Measurements from ENCODE around the gene ELOB. TPM values are rescaled to one million over a fixed set of nuclear protein-coding genes. Genes with fewer than 3 reads are reported as not detected.

ELOB gene
- total RNA-seq, 1 donor from 2014 or later = 336 TPM

- no peak for DNase-seq (ENCODE audit: low read depth, low spot score)
Measured at GRCh38 chr16:2749476-2749875, 27.6 kb downstream of the ELOB start.

GRCh38 chr16:2748757-2749455, 28.2 kb downstream of the ELOB start:
- no peak for DNase-seq (ENCODE audit: low read depth, low spot score)

DNA sequence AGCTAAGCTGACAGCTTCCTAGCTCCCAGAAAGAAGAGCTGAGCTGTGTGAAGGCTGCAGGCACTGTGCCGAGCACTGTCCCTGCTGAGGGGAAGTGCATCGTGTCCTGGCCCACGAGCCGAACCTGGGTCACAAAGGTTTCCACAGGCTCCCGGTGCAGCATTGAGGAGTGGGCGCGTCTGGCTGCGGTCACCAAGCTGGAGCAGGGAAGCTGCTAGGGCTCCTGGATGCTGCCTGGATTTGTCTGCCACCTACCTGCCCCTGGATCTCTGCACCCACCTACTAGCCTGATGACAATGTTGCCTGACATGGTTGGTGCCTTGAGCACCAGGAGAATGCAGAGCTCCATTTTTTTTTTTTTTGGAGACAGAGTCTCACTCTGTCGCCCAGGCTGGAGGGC, 31.1 kb downstream of the ELOB start:
- no peak for DNase-seq (ENCODE audit: low read depth, low spot score)

GRCh38 chr16:2745116-2745890, 31.8 kb downstream of the ELOB start:
- no peak for DNase-seq (ENCODE audit: low read depth, low spot score)

- no peak for DNase-seq (ENCODE audit: low read depth, low spot score)
Measured at GRCh38 chr16:2744711-2745110, 32.4 kb downstream of the ELOB start.

- DNase-seq (ENCODE audit: low read depth, low spot score) = no peak
Measured at GRCh38 chr16:2743007-2743810, 33.9 kb downstream of the ELOB start.

GRCh38 chr16:2742323-2743006, 34.6 kb downstream of the ELOB start:
- no peak for DNase-seq (ENCODE audit: low read depth, low spot score)

GRCh38 chr16:2741168-2741567, 35.9 kb downstream of the ELOB start:
- no peak for DNase-seq (ENCODE audit: low read depth, low spot score)

GRCh38 chr16:2740476-2740875, 36.6 kb downstream of the ELOB start:
- no peak for DNase-seq (ENCODE audit: low read depth, low spot score)

DNA sequence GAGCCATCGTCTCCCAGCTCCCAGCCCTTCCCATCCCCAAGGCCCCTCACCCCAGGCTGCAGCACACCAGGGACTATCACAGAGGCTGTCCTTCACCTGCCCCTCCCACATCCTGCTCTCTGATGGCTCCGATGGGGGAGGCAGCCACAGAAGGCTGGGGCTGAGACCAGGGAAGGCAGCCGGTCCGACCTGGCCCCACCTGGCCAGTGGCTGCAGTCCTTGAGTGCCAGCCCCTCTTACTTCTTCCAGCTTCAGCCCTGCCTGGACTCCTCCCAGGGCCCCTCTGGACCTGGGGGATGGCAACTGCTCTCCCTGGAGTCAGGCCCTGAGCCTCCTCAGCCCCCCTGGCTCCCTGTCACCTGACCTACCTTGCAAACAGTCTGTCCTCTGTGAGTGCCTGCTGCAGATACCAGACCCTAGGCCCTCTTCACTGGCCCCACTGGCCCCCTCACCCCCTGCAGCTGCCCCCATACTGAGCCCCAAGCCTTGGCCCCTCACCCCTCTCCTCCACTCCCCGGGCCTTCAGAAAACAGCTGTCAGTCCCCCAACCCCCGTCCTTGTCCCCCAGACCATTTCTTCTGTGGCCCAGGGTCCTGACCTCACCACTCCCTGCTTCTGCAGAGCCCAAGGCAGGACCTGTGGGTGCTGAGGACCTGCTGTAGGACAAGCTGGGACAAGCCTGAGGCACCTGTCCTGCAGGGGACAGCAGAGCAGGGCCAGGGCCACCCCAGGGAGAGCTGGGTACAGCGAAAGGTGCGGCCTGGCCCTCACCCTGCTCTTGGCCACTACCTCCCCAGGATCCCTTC, 37.3 kb downstream of the ELOB start:
- no peak for DNase-seq (ENCODE audit: low read depth, low spot score)

DNA sequence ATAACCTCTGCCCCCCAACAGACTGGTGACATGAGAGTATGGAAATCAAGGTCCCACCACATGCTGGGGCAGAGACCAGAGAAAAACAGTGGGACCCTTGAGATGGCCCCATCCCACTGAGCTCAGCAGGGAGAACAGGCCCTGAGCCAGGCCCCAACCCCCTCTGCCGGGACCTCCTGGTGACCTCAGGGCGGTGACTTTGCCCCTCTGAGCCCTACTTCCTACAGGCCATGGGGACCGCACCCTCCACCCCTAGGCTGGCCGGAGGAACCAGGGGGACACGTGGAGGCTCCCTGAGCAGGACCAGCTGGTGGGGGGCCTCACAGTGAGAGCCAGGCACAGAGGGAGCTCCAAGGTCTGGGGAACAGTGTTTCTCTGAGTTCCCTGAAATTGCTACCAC, 38.5 kb downstream of the ELOB start:
- no peak for DNase-seq (ENCODE audit: low read depth, low spot score)

GRCh38 chr16:2737895-2738418, 39.1 kb downstream of the ELOB start:
- DNase-seq (ENCODE audit: low read depth, low spot score) = no peak

DNA sequence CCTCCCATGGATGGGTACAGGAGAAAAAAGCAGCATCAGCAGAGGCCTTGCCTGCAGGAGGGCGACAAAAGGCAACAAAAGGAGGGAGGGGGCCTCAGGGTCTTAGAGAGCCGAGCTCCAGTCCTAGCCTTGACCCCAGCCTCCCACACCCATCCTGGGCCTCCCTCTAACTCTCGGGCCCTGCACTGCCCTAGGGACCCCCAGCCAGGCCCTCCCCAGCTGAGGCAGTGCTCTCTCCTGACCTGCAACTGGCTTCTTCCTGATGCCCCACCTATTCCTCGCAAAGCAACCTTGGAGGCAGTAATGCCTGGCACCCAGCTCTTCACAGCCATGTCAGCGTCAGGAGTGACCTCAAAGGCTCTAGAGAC, 39.9 kb downstream of the ELOB start:
- no peak for DNase-seq (ENCODE audit: low read depth, low spot score)

GRCh38 chr16:2736476-2737237, 40.4 kb downstream of the ELOB start:
- DNase-seq (ENCODE audit: low read depth, low spot score) = no peak

- no peak for DNase-seq (ENCODE audit: low read depth, low spot score)
Measured at GRCh38 chr16:2734844-2735515, 42.1 kb downstream of the ELOB start.

- no peak for DNase-seq (ENCODE audit: low read depth, low spot score)
Measured at GRCh38 chr16:2728034-2728433, 49.0 kb downstream of the ELOB start.

GRCh38 chr16:2726923-2727322, 50.2 kb downstream of the ELOB start:
- DNase-seq (ENCODE audit: low read depth, low spot score) = no peak

DNA sequence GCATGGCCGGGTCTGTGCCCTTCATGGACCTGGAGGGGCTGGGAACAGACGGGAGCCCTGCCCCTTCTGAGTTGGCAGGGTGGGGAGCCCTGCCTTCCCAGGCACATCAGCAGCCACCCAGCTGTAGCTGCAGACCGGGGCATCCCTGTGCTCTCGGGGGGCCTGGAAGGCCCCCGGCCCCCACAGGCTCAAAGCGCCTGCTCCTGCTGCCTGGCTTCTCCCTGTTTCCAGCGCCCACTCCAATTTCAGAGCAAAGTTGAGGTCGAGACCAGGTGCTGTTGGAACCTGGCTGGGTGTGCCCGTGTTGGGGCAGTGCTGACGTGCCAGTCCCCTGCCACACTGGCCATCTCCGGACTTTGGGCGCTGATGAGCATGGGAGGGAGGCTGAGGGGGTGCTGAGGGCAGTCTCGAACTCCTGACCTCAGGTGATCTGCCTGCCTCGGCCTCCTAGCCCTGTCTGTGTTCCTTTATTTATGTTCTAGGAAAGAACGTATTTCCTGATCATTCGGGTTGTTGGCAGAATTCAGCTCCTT, 52.2 kb downstream of the ELOB start:
- no peak for DNase-seq (ENCODE audit: low read depth, low spot score)

DNA sequence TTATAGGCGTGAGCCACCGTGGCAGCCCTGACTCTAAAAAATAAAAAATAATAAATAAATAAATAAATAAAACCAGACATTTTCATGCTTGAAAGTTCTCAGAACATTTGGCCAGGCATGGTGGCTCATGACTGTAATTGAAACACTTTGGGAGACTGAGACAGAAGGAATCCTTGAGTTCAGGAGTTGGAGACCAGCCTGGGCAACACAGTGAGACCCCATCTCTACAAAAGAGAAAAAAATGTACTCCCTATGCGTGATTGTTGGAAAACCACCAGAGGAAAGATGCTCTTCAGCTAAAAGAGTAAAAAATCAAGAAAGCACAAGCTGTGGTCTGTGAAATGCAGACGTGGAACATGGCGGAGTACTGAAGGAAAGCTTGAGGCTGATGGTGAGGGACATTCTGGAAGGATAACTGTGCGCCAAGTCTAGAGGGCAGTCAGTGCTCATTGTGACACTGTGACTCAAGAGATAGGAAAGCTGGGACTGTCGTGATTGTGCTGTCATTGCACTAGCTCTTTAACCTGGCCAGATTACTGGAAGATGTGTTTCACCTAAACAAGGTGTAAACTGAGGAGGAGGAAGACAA, 52.9 kb downstream of the ELOB start:
- no peak for DNase-seq (ENCODE audit: low read depth, low spot score)

Measured in pulmonary artery endothelial cell (primary cell).